ENCODE data around the gene ZNF385B.

- TF ChIP-seq CTCF (IDR thresholded peaks at IDR 0.05), result no peak
- TF ChIP-seq EP300 (IDR thresholded peaks at IDR 0.05), result no peak
- TF ChIP-seq POLR2AphosphoS5 (IDR thresholded peaks at IDR 0.05), result no peak
Observed at GRCh38 chr2:179596018-179596417, 265.4 kb downstream of the ZNF385B start.

Data from esophagus muscularis mucosa (tissue), 4 donors.